DOHH2 (cell line): ENCODE data around the gene OS9.

Experiments used
- EZH2phosphoT487 ChIP-seq: fragments of 200-600 bp; sonication (generic); IDR thresholded peaks from 2 replicates; pipeline ENCODE4 v1.6.1; 2017; ENCODE audit warnings: borderline replicate concordance, mild to moderate bottlenecking, antibody characterized with exemption, low read length, moderate library complexity, mixed read lengths
- TF ChIP-seq, protein P1 (sequence below): fragments of 200-600 bp; sonication (generic); IDR thresholded peaks from one replicate; pipeline ENCODE4 v1.5.1; 2014; ENCODE audit warnings: antibody characterized with exemption, mild to moderate bottlenecking, low read depth, low read length; ENCODE audit not compliant: poor library complexity, severe bottlenecking

DNA sequence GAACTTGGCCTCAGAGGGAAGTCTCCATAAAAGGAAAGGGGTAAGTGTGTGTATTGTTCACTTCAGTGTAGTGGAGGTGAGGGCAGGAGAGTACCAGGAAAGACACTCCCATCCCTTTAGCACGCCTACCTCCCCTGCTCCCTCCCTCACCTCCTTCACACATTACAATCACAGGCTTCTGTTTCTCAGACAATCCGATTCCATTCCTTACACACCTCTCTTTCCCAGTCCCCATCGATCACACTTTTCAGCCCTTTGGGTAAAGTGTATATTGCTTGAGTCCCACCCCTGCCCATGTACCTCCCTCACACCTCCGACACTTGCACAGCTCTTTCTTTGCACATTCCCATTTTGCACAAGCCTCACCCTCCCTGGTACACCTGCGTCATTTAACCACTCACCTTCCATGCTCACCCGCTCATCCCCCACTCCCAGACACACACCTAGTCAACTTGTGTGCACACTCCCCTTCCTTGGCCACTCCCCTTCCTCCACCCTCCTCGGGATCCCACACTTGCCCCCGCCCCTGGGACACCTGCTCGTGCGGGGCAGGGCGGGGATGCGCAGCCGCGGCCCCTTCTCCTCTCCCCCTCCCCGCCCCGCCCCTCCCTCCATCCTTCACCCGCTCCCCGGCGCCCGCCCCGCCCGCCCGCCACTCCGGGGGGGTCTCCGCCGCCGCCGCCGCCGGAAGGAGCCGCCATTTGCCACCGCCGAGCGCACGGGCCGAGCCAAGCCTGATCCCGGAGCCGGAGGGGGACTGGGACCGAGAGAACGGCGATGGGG lies 60.7 kb downstream of the OS9 start, which contains the start of gene MARCHF9:
- TF ChIP-seq, protein P1, sequence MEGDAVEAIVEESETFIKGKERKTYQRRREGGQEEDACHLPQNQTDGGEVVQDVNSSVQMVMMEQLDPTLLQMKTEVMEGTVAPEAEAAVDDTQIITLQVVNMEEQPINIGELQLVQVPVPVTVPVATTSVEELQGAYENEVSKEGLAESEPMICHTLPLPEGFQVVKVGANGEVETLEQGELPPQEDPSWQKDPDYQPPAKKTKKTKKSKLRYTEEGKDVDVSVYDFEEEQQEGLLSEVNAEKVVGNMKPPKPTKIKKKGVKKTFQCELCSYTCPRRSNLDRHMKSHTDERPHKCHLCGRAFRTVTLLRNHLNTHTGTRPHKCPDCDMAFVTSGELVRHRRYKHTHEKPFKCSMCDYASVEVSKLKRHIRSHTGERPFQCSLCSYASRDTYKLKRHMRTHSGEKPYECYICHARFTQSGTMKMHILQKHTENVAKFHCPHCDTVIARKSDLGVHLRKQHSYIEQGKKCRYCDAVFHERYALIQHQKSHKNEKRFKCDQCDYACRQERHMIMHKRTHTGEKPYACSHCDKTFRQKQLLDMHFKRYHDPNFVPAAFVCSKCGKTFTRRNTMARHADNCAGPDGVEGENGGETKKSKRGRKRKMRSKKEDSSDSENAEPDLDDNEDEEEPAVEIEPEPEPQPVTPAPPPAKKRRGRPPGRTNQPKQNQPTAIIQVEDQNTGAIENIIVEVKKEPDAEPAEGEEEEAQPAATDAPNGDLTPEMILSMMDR, result no peak
- no peak for TF ChIP-seq EZH2phosphoT487
